PC-9 (cell line): Measurements from ENCODE around the gene JAG1.

Experiments
- EZH2 ChIP-seq: fragments of 200-600 bp; sonication (generic); IDR thresholded peaks from 2 replicates; pipeline ENCODE4 v1.8.0; 2017; ENCODE audit warnings: antibody characterized with exemption, low read depth
- TF ChIP-seq, protein P1 (sequence below): fragments of 200-600 bp; sonication (generic); conservative IDR thresholded peaks from 2 replicates; pipeline ENCODE4 v1.6.1; 2017; ENCODE audit warnings: mixed run types, antibody characterized with exemption, mild to moderate bottlenecking, moderate library complexity

DNA sequence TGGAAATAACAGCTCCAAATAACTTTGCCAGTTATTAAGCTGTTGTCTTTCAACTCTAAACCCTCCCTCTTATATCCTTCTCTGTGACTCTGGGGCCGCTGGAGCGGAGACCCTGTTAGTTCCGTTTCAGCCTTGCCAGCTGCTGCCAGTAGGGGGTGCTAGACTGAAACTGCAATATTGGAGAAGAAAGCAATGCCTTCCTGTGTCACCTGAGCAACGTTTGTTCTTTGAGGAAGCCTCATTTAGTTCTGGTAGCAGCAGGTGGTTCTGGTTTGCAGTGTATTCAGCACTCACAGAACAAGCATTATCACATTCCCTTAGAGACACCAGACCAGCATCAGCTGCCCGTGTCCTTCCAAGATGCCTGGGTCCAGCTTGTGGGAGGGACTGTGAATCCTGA, 22.9 kb upstream of the JAG1 start:
- TF ChIP-seq, protein P1, sequence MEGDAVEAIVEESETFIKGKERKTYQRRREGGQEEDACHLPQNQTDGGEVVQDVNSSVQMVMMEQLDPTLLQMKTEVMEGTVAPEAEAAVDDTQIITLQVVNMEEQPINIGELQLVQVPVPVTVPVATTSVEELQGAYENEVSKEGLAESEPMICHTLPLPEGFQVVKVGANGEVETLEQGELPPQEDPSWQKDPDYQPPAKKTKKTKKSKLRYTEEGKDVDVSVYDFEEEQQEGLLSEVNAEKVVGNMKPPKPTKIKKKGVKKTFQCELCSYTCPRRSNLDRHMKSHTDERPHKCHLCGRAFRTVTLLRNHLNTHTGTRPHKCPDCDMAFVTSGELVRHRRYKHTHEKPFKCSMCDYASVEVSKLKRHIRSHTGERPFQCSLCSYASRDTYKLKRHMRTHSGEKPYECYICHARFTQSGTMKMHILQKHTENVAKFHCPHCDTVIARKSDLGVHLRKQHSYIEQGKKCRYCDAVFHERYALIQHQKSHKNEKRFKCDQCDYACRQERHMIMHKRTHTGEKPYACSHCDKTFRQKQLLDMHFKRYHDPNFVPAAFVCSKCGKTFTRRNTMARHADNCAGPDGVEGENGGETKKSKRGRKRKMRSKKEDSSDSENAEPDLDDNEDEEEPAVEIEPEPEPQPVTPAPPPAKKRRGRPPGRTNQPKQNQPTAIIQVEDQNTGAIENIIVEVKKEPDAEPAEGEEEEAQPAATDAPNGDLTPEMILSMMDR: peak; percentile 66
- no peak for TF ChIP-seq EZH2
